Stomach (tissue), 9 donors: ENCODE measurements around the gene MICAL3. TPM values are rescaled to one million over a fixed set of nuclear protein-coding genes. Genes with fewer than 3 reads are reported as not detected.

ENCODE experiments used
- DNase-seq, 2 donors: peaks; one replicate each; pipeline versions ENCODE4 v3.0.0 to v3.0.0-alpha.2; 2013 to 2019
- H3K27ac ChIP-seq, 5 donors: fragments of 200-600 bp in 4 of 5; sonication (generic) in 4 of 5; one replicate each; pipeline ENCODE4 v1.5.1; 2013 to 2019; ENCODE audit warnings: mild to moderate bottlenecking in 1 of 5, moderate library complexity in 1 of 5
- H3K27me3 ChIP-seq, 3 donors: fragments of 200-600 bp; sonication (generic); one replicate each; pipeline ENCODE4 v1.5.1; 2017 to 2019; ENCODE audit warnings: mixed run types in 1 of 3
- H3K36me3 ChIP-seq, 4 donors: fragments of 200-600 bp; sonication (generic); 1 replicate in 3 of 4; 2 replicates in 1 of 4; pipeline ENCODE4 v1.5.1; 2016 to 2019
- H3K4me1 ChIP-seq, 4 donors: fragments of 200-600 bp; sonication (generic); one replicate each; pipeline ENCODE4 v1.5.1; 2016 to 2019
- H3K4me3 ChIP-seq, 4 donors: fragments of 200-600 bp; sonication (generic) in 3 of 4; one replicate each; pipeline ENCODE4 v1.5.1; 2016 to 2019; ENCODE audit warnings: mild to moderate bottlenecking in 1 of 4
- H3K9me3 ChIP-seq, 4 donors: fragments of 200-600 bp; sonication (generic); one replicate each; pipeline ENCODE4 v1.5.1; 2016 to 2019
- EP300 ChIP-seq: sonication (generic); formaldehyde crosslinking; IDR thresholded peaks from one replicate; pipeline ENCODE4 v1.6.1; 2017; ENCODE audit warnings: antibody characterized with exemption
- POLR2A ChIP-seq, 4 donors: fragments of 450-650 bp; IDR thresholded peaks; one replicate each; pipeline ENCODE4 v1.6.1; 2016; ENCODE audit warnings: antibody characterized with exemption in 4 of 4, control low read depth in 2 of 4, mild to moderate bottlenecking in 1 of 4, moderate library complexity in 1 of 4
- POLR2AphosphoS5 ChIP-seq, 3 donors: sonication (generic); formaldehyde crosslinking; IDR thresholded peaks; one replicate each; pipeline ENCODE4 v1.6.1; 2016; ENCODE audit warnings: antibody characterized with exemption in 3 of 3
- WGBS, 5 donors: extraction: QIAGEN DNeasy Blood & Tissue Kit in 3 of 5; methylation state at CpG; one replicate each; pipeline versions ENCODE4 v1.1.5 to v1.1.7; 2013 to 2018; 5-methylcytosine and 5-hydroxymethylcytosine counted together
- intact Hi-C: fragments of 100-400 bp; cut with DNase I; formaldehyde crosslinking; loops from one replicate; pipeline ENCODE4 v1.15.1; 2023; ENCODE audit warnings: low total_unique reads
- polyA plus RNA-seq, 3 donors: library from polyadenylated mRNA; stranded (reverse); fragments of 200-250 nt; gene quantifications; one replicate each; pipeline ENCODE4 v1.2.3, GENCODE V29; 2013
- total RNA-seq, 5 donors: library from RNA; depleted of rRNA; stranded (reverse); fragments of >200 nt; gene quantifications; one replicate each; pipeline versions ENCODE4 v1.1.0 to v1.2.3, GENCODE V29; 2014 to 2016
- TF ChIP-seq, protein P1 (sequence below), 7 experiments: fragments of 450-650 bp in 4 of 7; fragments of 200-600 bp in 3 of 7; sonication (generic) in 3 of 7; IDR thresholded peaks; one replicate each; pipeline ENCODE4 v1.5.1; 2016 to 2019; ENCODE audit warnings: antibody characterized with exemption in 7 of 7, control low read depth in 2 of 7, mild to moderate bottlenecking in 1 of 7
- donor health status: healthy with polysubstance abuse.
- donor health status: Bipolar disorder and iron deficiency.
- donor health status: healthy.

Gene MICAL3
- total and polyA plus RNA-seq, 8 donors: 3.5 to 130 (median 24.0) TPM

DNA sequence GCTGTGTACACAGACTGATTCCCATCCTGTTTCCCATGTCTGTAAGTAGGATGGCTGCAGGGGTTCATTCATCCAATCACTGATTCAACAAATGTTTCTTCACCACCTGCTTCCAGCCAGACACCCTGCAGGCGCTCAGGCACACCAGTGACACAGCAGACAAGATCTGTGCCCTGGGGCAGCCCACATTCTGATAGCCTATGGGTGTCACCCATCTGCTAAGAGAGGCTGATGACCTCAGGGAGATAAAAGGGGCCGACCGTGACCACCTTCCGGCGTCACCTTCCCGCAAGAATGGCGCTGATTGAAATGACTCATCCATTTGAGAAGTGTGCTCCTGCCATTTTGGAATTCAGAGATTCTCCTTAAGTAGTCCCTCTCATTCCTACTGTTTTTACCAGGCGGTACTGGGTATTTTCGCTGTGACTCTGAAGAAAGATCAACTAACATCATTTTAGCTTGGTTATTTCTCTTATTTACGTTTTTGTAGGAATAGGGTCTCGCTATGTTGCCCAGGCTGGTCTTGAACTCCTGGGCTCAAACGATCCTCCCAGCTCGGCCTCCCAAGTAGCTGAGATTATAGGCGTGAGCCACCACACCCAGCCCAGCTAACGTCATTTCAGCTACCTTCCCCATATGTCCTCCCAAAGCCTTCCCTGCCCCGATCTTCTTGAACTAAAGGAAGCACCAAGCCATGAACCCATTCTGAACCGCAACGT is 176.8 kb downstream of the MICAL3 start:
- H3K27me3 ChIP-seq: no peaks in the 10 kb centered on the region
- no peaks in the 10 kb centered on the region for H3K9me3 ChIP-seq
- H3K4me3 ChIP-seq: no peak overlapping the region
- intact Hi-C loops: no loop called here
- peaks cover 2 to 42% (median 17%) of the 10 kb centered on the region in 4 donors for H3K4me1 ChIP-seq
- TF ChIP-seq POLR2A (IDR thresholded peaks at IDR 0.05) (no peak), EP300 (no peak), POLR2AphosphoS5 (IDR thresholded peaks at IDR 0.05) (no peak)
- TF ChIP-seq, protein P1, sequence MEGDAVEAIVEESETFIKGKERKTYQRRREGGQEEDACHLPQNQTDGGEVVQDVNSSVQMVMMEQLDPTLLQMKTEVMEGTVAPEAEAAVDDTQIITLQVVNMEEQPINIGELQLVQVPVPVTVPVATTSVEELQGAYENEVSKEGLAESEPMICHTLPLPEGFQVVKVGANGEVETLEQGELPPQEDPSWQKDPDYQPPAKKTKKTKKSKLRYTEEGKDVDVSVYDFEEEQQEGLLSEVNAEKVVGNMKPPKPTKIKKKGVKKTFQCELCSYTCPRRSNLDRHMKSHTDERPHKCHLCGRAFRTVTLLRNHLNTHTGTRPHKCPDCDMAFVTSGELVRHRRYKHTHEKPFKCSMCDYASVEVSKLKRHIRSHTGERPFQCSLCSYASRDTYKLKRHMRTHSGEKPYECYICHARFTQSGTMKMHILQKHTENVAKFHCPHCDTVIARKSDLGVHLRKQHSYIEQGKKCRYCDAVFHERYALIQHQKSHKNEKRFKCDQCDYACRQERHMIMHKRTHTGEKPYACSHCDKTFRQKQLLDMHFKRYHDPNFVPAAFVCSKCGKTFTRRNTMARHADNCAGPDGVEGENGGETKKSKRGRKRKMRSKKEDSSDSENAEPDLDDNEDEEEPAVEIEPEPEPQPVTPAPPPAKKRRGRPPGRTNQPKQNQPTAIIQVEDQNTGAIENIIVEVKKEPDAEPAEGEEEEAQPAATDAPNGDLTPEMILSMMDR (IDR thresholded peaks at IDR 0.05): no peak
- WGBS, 5 donors: 91 to 96% (median 93%) methylated on average over 18 of the region's 18 CpGs
- no peak for DNase-seq
- H3K36me3 ChIP-seq: peaks cover 0 to 6% (median 2%) of the 10 kb centered on the region in 4 donors
- peak overlapping the region in 4 of 5 donors; percentile 47 to 87 (median 80) for H3K27ac ChIP-seq

DNA sequence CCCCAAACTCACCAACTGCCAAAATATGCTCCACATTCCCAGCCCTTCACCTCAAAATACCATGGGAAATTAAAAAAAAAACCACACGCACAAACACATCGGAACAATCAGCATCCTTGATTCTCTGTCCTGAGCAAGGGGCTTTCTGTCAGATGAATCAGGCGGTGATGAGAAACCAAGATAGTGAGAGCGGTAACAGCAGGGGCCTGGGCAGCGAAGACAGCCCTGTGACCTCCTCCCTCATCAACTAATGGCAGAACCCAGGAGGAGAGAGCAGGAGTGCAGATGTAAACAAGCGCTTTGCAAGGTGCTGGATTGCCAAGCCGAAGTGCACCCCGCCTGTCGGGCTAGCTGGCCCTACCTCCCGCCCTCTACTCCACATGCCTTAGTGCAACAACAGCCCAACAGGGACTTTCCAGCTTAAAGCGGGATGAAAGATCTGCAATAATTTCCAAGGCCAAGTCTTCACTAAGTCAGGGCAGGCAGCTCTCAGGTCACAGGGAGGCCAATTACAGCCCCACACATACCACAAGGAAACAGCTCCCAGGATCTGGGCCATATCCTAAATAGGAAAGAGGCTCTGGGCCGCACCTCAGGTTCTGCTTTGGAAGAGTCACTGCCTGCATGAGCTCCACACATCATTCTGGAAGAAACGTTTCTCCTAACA is 177.9 kb downstream of the MICAL3 start:
- Histone ChIP-seq H3K4me3 (peak overlapping the region in 1 of 4 donors; percentile 9), H3K9me3 (no peaks in the 10 kb centered on the region), H3K27ac (peak overlapping the region in 4 of 5 donors; percentile 47 to 87 (median 80)), H3K4me1 (peaks cover 8 to 42% (median 23%) of the 10 kb centered on the region in 4 donors), H3K36me3 (peaks cover under 1 to 16% (median 7%) of the 10 kb centered on the region in 4 donors), H3K27me3 (no peaks in the 10 kb centered on the region)
- DNase-seq: peak in 1 of 2 donors; percentile 78
- WGBS, 5 donors: 57 to 74% (median 70%) methylated on average over 13 of the region's 13 CpGs
- intact Hi-C loops: no loop called here
- TF ChIP-seq, protein P1 (IDR thresholded peaks at IDR 0.05): no peak
- TF ChIP-seq POLR2A (IDR thresholded peaks at IDR 0.05) (no peak), EP300 (peak; percentile 30), POLR2AphosphoS5 (IDR thresholded peaks at IDR 0.05) (peak in 1 of 3 donors; percentile 67)

DNA sequence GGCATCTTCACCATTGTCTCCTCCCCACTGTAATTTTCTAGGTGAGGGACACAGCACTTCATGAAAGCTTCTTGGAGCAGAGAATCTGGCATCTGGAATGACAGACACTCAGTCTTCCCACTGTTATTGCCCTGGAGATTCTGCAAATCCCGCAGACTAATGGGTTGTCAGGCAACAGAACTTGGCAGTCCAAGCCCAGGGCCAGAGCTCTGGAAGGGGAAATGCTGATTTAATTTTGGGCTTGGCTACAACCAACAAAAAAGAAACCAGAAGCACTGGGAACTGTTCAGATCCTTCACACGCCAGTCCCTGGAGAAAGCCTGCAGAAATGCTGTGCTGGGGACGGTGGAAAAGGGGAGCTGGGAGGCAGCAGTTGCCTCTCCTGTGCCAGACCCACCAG is 178.6 kb downstream of the MICAL3 start:
- H3K4me3 ChIP-seq: peak overlapping the region in 1 of 4 donors; percentile 9
- peak in 1 of 2 donors; percentile 81 for DNase-seq
- WGBS, 5 donors: 53 to 84% (median 74%) methylated on average over 3 of the region's 3 CpGs
- H3K27ac ChIP-seq: peak overlapping the region in 4 of 5 donors; percentile 47 to 87 (median 80)
- intact Hi-C loops: no loop called here
- H3K27me3 ChIP-seq: no peaks in the 10 kb centered on the region
- H3K36me3 ChIP-seq: peaks cover 4 to 23% (median 14%) of the 10 kb centered on the region in 4 donors
- peaks cover 8 to 42% (median 23%) of the 10 kb centered on the region in 4 donors for H3K4me1 ChIP-seq
- TF ChIP-seq POLR2AphosphoS5 (IDR thresholded peaks at IDR 0.05) (peak in 1 of 3 donors; percentile 34), POLR2A (IDR thresholded peaks at IDR 0.05) (no peak)
- H3K9me3 ChIP-seq: no peaks in the 10 kb centered on the region

DNA sequence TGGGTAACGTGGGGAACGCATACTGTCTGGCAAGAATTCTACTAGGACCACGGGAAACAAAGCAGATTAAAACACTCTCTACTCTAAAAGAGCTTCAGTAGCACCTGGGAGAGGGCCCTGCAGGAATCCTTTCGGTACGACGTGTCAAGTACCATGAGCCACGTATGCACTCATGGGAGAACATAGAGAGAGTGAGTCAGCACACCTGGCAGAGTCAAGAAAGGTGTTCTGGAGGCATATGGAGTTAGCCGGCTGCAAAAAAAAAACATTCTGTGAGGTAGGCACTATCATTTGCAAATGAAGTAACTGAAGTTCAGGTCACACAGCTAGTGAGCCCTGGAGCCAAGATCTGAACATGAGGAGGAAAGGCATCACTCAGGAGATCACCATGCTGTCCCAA is 179.0 kb downstream of the MICAL3 start:
- no peaks in the 10 kb centered on the region for H3K27me3 ChIP-seq
- no peaks in the 10 kb centered on the region for H3K9me3 ChIP-seq
- DNase-seq: no peak
- H3K27ac ChIP-seq: peak overlapping the region in 4 of 5 donors; percentile 47 to 87 (median 80)
- intact Hi-C loops: no loop called here
- H3K36me3 ChIP-seq: peaks cover 4 to 28% (median 19%) of the 10 kb centered on the region in 4 donors
- H3K4me1 ChIP-seq: peaks cover 8 to 42% (median 23%) of the 10 kb centered on the region in 4 donors
- TF ChIP-seq POLR2A (IDR thresholded peaks at IDR 0.05) (no peak), POLR2AphosphoS5 (IDR thresholded peaks at IDR 0.05) (no peak), EP300 (no peak)
- TF ChIP-seq, protein P1 (IDR thresholded peaks at IDR 0.05): no peak
- no peak overlapping the region for H3K4me3 ChIP-seq
- WGBS, 5 donors: 69 to 90% (median 81%) methylated on average over 8 of the region's 8 CpGs
